Measurements from ENCODE around the gene ATP6V1C2.
"Not testable (repeated sequence)": the region's sequence is repeated elsewhere in the genome, so short reads cannot be mapped to it uniquely, and the experiment has no call there.

Gene ATP6V1C2

DNA sequence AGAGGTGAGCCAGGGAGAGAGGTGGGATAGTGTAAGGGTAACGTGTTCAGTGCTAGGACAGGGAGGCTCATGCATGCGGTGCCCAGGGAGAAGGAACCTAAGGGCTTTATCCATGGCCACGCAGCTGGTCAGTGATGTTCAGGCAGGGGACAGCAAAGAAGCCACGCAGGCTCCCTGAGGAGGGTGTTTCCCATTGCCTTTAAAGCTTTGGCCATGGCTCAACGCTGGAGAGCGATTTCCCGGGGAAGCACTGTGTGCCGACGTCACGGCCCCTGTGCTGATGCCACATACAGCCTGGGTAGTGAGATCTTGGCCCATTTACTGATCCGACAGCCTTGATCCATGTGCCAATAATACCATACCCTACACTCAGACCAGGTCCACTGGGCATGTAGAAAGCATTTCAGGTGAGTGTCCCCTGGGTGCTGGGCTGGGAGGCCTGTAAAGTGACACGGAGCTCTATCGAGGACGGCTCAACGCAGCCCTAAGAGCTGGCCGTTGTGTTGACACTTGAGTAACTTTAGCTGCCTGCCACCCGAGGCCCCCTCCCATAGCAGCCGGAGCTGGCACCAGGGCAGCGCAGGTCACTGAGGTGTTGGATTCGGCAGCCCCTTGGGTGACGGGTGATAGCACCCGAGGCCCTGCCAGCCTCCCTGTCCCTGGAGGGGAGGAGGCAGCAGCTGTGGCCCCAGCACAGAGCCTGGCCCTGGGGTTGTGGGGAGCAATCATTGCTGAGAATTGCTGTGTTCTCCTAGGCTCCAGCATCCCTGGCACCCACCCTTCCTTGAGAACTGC lies 49.7 kb downstream of the ATP6V1C2 start:
- ATAC-seq, result no peak
- no peak for DNase-seq

DNA sequence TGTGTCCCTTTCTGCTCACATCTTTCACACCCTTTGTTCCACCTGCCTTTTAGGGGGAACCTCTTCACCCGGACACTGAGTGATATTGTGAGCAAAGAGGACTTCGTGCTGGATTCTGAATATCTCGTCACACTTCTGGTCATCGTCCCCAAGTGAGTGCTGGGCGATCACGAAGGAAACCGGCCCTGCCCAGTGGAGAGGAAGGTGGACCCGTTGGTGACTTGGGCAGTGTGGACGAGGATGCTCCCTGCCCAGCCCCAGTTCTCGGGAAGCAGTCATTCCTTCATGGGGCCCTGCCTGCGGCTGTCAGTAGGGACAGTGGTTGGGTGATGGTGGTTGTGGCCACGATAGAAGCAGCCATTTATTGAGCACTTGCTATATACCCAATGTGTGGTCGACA lies 50.4 kb downstream of the ATP6V1C2 start:
- DNase-seq, result no peak
- ATAC-seq, result no peak

DNA sequence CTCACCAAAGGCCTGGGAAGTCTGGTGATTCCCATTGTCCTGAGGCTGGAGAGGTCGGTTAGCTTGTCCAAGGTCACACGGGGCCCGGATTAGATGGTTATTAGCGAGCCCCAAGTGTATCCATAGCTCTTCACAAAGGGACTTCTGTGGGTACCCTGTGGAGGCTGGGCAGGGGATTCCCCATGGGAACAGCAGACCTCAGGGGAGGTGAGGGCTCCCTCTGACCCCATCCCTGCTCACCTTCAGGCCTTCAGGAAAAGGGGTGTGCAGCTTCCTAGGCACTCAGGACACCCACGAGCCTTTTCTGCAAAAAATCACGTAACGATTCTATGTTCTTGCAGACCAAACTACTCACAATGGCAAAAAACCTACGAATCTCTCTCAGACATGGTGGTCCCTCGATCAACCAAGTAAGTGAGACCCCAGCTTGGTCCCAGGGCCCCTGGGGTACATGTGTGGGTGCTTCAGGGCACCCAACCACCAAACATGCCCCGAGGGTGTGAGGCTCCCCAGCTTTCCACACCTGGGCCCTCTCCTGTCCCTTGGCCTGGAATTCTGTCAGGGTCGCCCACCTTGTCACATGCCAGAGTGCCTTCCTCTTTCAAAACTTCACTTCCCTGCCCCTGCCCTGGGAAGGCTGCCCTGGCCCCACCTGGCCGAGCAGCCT lies 50.9 kb downstream of the ATP6V1C2 start:
- DNase-seq (no peak), ATAC-seq (no peak)

DNA sequence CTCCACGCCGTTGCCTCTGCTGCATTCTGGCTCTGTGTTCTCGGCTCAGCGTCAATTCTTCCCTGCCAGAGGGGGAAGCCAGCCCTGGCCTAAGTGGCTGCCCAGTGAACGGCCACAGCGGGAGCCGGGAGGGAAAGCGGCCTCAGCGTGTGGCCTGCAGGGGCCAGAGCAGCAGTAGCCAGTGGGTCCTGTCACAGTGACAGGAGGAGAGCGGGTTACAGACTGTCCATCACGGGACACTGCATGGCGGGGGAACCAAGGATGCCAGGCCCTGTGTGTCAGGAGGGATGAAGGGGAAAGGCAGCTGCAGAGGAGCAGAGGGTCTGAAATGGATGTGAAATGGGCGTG lies 51.4 kb downstream of the ATP6V1C2 start:
- ATAC-seq (no peak), DNase-seq (no peak)

DNA sequence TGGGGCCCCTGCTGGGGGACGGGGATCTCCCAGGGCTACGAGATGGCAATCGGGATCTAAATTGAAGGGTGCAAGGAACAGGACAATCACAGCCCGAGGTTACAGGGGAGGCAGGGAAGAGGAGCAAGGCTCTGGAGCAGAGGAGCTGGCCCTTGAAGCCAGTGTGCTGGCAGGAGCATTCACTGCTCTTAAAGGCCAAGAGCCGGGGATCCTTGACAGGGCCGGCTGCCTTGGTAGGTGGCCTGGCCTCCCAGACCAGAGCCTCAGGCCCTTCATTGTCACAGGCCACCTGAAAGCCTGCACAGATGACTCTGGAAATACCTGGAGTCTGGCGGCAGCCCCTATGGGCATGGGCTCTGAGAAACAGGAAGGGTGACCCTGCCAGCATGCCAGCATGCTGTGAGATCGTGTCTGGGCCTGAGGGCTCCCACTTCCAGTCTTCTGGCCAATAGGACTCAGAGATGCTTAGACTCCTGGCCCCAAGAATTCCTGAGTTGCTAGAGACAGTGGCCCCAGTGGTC lies 52.5 kb downstream of the ATP6V1C2 start:
- ATAC-seq, result no peak
- DNase-seq, result no peak

DNA sequence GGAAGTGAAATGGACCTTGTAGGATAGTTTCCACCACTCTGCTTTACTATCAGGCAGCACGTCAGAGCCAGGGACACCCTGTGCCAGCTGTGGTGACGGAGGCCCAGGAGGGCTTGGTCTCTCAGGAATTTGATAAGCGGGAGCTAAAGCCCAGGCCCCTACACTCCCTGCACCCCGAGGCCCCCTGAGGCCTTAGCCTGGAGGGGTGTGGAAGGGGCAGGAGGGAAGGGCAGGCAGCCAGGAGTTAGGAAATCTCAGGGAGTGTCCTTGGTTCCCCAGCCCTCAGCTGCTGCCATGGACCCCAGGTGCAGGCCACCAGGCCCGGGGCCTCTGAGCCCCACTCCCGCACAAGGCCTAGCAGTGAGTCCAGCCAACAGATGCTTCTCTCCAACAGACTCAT lies 53.0 kb downstream of the ATP6V1C2 start:
- no peak for ATAC-seq
- DNase-seq, result no peak

DNA sequence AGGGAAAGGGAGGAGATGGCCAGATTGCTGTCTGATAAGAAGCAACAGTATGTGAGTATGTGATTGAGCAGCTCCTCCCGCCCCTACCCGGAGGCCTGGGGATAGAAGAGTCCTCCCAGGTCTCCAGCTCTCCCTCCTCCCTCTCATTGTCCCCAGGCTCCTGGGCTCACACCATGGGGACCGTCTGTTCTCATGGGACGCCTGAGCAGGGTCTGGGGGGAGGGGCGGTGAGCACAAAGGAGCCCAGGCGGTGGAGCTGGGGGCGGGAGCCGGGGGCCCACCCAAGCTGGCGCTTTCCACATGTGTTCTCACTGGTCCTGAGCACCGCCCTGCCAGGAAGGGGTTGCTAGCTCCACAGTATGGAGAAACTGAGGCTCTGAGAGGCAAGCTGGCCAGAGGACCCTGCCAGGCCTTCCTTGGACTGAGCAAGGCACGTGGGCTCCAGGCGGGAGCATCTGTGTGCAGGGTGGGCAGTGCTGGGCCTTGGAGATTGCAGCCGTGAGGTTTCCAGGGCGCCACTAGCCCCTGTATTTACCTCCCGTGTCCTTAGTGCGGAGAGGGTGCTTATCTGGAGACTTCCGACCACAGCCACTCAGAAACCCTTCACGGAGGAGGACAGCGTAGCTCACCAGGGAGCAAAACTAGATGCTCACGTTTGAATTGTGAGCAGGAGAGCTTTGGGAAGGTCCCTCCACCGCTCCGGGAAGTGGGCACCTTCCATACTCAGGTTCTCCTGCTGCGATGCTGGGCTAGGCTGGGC lies 53.8 kb downstream of the ATP6V1C2 start:
- ATAC-seq (no peak), DNase-seq (no peak)

DNA sequence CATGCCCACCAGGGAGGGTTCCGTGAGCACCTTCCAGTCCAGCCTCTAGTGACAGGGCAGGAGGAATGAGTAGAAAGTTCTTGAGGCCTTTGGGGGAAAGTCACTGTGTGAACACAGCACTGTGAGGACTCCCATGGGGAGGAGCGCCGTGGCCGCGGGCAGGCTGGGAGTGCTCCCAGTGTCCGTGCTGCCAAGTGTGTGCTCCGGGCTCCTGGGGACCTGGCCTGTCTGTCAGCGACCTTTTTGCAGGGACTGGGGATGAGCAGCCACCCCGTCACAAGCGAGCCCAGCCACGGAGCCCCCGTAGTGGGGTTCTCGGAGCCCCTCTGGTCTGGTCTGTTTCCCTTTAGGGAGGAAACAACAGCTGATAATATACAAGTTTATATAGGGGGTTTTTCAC lies 54.4 kb downstream of the ATP6V1C2 start:
- ATAC-seq (no peak), DNase-seq (no peak)

DNA sequence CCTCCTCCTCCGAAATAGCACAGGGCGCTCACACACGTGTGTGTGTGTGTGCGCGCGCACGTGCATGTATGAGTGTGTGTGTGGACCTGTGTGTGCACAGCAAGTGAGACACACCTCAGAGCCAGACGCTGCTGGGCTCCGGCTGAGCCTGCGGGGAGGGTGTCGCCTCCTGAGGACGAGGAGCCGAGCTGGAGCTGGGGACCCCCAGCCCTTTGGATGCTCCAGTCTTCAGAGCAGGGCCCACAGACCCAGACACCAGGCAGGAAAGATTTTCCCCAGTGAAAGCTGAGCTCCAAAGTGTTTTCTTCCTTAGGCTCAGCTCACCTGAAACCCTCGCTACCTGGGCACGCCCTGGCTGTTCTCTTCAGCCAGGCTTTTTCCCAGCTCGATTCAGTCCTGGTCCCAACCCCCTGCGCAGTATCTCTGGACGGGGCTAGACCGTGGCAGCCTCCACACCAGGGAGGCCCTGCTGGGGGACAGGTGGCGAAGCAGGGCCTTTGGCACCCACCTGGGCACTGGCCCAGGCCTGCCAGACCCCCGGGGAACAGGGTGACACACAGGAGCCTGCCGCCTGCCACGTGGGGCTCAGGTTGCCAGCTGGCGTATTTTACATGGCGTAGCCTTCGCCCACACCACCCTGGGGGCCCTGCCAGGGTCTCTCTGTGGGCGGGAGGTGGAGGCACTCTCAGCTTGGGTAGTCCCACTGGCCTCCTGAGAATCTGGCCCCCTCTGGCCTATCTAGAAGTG lies 55.0 kb downstream of the ATP6V1C2 start:
- DNase-seq, result no peak
- ATAC-seq, result no peak

DNA sequence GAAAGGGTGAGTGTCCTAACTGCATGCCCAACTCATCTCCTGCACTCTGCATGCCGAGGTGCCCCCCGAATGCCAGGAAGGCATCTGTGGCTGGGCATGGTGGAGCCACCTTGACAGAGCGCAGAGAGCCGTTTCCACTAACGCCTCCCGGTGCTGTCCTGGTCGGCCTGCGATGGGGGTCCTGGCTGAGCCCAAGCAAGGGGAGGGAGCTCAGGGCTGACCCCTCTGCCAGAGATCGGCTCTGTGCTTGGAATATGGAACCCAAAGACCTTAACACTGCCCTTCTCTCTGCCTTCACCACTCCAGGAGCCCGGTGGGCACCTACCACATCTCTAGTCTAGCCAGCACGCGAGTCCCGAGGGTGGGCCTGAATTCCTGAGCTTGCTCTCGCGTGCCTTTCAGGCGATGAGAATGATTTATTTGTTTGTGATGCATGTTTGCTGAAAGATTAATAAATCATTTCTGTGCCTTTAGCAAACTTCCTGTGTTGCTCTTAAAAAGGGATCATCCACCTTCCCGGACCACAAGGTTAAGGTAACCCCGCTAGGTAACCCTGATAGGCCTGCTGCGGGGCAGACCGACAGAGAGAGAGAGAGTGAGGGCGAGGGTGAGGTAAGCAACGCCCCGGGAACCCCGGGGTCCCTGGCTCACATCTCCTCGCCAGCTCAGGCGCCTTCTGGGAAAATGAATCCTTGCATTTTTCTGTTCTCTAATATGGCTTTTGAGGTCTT lies 55.8 kb downstream of the ATP6V1C2 start:
- ATAC-seq, result no peak
- no peak for DNase-seq

DNA sequence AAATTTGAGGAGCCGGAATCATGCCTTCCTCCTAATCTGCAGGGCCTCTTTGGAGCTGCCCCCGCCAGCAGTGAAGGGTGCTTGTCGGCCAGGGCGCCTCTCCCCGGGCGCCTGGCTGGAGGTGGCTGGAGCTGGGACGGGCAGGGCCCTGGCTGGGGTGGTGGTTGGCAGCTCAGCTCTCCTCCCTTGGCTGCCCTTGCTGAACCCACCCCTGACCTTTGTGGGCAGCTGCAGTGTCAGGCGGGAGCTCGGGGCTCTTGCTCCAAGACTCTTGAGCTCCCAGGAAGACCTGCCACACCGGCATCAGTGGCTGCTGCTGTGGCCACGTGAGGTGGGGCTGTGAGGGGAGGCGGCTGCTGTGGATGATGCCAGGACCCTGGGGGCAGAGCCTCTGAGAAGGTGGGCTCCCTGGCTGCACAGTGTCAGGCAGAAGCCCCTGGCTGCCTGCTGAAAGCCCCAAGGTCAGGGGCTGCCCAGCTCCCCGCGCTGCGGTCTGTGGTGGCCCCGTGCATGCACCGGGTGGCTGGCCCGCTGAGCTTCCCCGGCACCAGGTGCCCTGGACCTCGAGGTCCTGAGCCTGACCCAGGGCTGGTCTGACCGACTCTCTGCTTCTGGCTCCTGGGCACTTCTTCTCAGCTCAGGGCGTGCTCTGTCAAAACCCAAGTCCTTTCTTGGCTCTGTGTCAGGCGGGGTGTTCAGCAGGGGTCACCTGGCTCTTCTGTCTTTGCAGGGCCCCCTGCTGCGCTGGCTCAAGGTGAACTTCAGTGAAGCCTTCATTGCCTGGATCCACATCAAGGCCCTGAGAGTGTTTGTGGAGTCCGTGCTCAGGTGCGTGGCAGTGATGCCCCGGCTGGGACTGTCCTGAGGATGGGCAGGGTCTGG lies 56.7 kb downstream of the ATP6V1C2 start:
- DNase-seq, result no peak
- ATAC-seq, result no peak

DNA sequence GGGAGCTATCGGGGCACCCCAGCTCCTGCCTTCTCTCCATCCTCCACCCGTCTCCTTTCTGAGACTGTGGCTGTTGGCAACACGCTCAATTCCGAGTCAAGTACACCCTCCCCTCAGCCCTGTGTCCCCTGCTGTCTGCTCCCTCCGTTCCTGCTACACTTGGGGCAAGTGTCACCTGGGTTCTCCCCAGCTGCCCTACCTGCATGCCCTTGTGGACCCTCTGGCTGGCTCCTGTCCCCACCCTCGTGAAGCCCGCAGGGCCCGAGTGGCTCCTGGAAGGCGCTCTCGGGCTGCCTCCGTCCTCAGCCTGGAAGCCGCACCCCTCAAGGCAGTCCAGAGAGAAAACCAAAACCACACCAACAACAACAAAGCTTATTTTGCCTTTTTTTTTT lies 57.3 kb downstream of the ATP6V1C2 start:
- ATAC-seq (no peak), DNase-seq (no peak)

DNA sequence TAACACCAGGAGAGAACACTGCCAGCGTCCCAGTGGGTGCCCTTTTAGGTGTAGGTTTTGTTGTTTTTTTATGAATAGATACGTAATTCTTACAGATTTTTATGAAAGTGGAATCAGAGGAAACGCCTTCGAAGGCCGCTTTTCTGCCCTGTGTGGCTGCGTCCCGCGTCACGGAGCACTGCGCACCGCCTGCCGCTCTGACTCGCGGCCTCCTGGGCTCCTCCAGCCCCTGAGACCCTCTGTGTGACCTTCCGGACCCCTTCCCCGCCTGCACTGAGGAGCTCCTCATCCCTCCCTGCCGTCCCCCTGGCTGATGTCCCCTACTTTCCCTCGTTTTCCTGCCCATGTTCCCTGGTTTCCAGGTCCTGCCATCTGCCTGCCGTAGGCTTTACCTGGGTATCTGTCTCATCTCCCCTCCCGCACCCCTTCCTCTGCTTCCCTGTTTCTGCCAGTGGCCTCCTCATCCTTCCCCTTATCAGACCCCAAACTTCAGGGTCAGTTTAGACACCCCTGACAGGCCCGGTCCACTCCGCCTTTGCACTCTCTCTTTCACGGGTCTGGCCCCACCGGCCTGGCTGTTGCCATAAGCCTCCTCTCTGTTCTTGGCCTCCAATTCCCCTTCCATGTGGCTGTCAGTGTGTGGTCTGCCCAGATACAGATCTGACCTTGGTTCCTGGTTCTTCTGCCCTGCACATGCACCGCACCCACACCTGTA lies 58.5 kb downstream of the ATP6V1C2 start:
- no peak for ATAC-seq

DNA sequence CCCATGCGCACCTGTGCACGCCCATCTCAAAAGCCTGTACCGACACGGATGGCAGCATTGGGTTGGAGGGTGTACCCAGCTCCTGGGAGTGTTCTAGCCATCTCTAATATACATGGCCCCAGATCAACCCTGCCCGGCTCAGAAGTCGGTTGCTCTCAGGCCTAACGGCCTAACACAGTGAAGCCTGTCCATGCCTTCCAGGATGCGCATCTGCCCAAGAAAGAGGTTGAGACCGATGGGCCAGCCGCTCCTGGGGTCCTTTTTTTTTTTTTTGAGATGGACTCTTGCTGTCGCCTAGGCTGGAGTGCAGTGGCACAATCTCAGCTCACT lies 59.0 kb downstream of the ATP6V1C2 start:
- no peak for DNase-seq
- no peak for ATAC-seq

More for the DNA sequence above, 58.5 kb downstream of the ATP6V1C2 start:
- no peak for DNase-seq

DNA sequence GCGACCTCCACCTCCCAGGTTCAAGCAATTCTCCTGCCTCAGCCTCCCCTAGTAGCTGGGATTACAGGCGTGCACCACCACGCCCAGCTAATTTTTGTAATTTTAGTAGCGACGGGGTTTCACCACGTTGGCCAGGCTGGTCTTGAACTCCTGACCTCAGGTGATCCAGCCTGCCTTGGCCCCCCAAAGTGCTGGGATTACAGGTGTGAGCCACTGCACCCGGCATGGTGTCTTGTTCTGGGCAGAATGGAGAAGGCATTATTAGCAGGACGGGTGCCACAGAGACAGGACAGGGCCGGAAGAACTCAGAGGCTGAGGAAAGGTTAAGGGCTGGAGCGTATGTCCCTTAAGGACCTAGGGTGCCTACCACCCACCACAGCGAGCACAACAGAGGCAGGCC lies 59.4 kb downstream of the ATP6V1C2 start:
- DNase-seq, ATAC-seq: not testable (repeated sequence)

DNA sequence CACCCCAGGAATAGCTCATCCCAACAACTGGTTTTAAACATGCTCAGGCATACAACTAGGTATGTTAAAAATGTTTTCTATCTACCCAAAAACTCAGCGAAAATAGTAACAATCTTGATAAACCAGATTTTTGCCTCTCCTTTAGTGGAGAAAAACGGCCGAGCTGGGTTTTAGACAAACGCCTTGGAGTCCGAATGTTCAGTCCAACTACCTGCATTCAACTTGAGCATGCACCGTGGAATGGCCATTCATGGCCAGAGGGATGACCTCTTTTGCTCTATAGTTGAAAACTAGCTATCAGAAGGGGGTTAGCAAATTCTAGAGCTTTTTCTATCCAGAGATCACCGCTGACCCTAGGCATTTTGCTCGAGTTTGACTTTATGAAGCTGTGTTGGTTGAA lies 60.3 kb downstream of the ATP6V1C2 start:
- ATAC-seq (no peak), DNase-seq (no peak)

DNA sequence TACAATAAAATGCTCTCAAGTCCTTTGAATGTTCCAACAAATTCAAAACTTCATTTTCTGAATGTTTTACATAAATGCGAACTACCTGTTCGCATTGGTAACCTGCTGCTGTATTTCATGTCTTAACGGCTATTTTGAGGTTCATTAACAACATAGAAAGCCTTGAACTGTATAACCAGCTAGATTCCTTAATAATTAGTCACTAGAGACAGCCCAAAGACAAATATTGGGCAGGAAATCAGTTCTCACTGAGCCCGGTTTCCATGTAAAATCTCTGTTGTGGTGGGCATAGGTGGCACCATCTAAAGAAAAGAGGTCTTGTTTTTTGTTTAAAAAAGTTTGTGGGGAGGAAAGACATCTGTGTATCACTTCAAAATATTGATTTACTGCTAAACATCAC lies 62.0 kb downstream of the ATP6V1C2 start:
- no peak for ATAC-seq
- no peak for DNase-seq

DNA sequence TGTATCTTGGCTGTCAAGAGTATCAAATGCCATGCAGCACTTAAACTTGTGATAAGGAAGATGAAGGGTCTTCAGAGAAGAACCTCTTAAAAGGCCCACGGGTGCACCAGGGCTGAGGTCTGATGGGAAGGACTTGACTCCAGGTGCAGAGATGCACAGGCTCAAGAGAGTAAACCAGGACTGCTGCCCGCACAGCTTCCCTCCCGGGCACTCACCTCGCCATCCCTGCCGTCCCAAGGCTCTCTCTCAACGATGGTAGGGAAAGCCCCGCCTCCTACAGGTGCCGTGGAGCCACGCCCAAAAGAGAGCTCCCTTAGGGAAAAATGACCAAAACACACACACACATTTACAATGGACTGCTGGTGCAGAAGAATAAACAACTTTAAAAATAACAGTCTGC lies 63.3 kb downstream of the ATP6V1C2 start:
- ATAC-seq, result no peak

DNA sequence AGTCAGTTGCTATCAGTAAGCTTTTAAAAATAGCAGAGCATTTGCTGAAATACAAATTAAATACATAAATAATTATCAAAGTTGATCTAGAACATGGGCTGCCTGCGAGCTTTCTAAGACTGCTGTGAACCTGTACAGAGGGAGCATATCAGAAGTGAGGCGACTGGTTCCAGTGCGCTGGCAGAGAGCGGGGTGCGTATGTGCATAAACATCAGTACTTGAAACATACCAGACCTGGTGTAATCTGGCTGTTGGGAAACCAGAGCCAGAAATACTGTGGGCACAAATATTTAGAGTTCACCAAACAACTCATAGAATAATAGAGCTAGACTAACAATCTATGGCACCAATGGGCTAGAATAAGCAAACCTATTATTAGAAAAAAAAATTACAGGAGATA lies 63.8 kb downstream of the ATP6V1C2 start:
- no peak for DNase-seq
- no peak for ATAC-seq

More for the DNA sequence above, 63.3 kb downstream of the ATP6V1C2 start:
- DNase-seq, result no peak

Data from stimulated activated naive CD8-positive, alpha-beta T cell treated with anti-CD3 and anti-CD28 coated beads, Interleukin-15, Interleukin-2, amounts not matched to agents 100 U/mL and 50 U/mL, for 24 hours (primary cell).